Measurements from ENCODE around the gene TARP.
A peak's percentile ranks its signal among the peaks of the same experiment; 100 is the strongest.

Gene TARP

GRCh38 chr7:38224392-38224791 is 49.0 kb downstream of the TARP start:
- no peaks in the 10 kb centered on the region for H3K9me3 ChIP-seq
- DNase-seq, result no peak
- 90 to 94% methylated on average over 5 of the region's 5 CpGs for WGBS, 2 donors
- no peak overlapping the region for H3K27ac ChIP-seq
- H3K27me3 ChIP-seq, result no peaks in the 10 kb centered on the region
- intact Hi-C loops (cut with DNase I), result loop anchor here (5.0 kb wide), 1 partner anchor 117 kb away; no protein-coding TSS in a partner anchor
- no peak for TF ChIP-seq CTCF (IDR thresholded peaks at IDR 0.05)
- no peak for TF ChIP-seq POLR2A (IDR thresholded peaks at IDR 0.05)
- H3K4me1 ChIP-seq, result no peaks in the 10 kb centered on the region
- H3K36me3 ChIP-seq, result peaks cover 12 to 22% of the 10 kb centered on the region in 2 donors
- H3K4me3 ChIP-seq (replicated peaks in 1 of 3), result no peak overlapping the region

GRCh38 chr7:38223306-38223705 is 50.1 kb downstream of the TARP start:
- no peak for TF ChIP-seq CTCF (IDR thresholded peaks at IDR 0.05)
- no peak for TF ChIP-seq POLR2A (IDR thresholded peaks at IDR 0.05)
- no peak for DNase-seq
- Histone ChIP-seq H3K27ac (no peak overlapping the region), H3K4me1 (no peaks in the 10 kb centered on the region), H3K27me3 (no peaks in the 10 kb centered on the region), H3K4me3 (replicated peaks in 1 of 3) (no peak overlapping the region), H3K36me3 (peaks cover 5 to 22% of the 10 kb centered on the region in 2 donors), H3K9me3 (no peaks in the 10 kb centered on the region)
- intact Hi-C loops (cut with DNase I), result loop anchor here (5.0 kb wide), 1 partner anchor 116 kb away; no protein-coding TSS in a partner anchor
- 94 to 97% methylated on average over 2 of the region's 2 CpGs for WGBS, 2 donors

- intact Hi-C loops (cut with DNase I), result loop anchor here (5.0 kb wide), 1 partner anchor 115 kb away; no protein-coding TSS in a partner anchor
- 62 to 65% methylated on average over 5 of the region's 5 CpGs for WGBS, 2 donors
- peaks cover 8 to 30% of the 10 kb centered on the region in 2 donors for H3K36me3 ChIP-seq
- TF ChIP-seq POLR2A (IDR thresholded peaks at IDR 0.05) (no peak), CTCF (IDR thresholded peaks at IDR 0.05) (peak; percentile 70 to 98 (median 86))
- H3K4me1 ChIP-seq, result no peaks in the 10 kb centered on the region
- H3K27me3 ChIP-seq, result no peaks in the 10 kb centered on the region
- peak overlapping the region in 1 of 3 donors; percentile 39 for H3K27ac ChIP-seq
- no peak for DNase-seq
- H3K4me3 ChIP-seq (replicated peaks in 1 of 3), result no peak overlapping the region
- no peaks in the 10 kb centered on the region for H3K9me3 ChIP-seq
Observed at GRCh38 chr7:38222481-38223096, 50.8 kb downstream of the TARP start.

GRCh38 chr7:38220452-38220851 is 53.0 kb downstream of the TARP start:
- TF ChIP-seq CTCF (IDR thresholded peaks at IDR 0.05) (no peak), POLR2A (IDR thresholded peaks at IDR 0.05) (no peak)
- 90 to 91% methylated on average over 3 of the region's 3 CpGs for WGBS, 2 donors
- no peak for DNase-seq
- intact Hi-C loops (cut with DNase I), result loop anchor here (5.0 kb wide), 1 partner anchor 113 kb away; no protein-coding TSS in a partner anchor
- no peak overlapping the region for H3K27ac ChIP-seq
- H3K36me3 ChIP-seq, result peaks cover 11 to 35% of the 10 kb centered on the region in 2 donors
- no peaks in the 10 kb centered on the region for H3K27me3 ChIP-seq
- no peaks in the 10 kb centered on the region for H3K9me3 ChIP-seq
- no peak overlapping the region for H3K4me3 ChIP-seq (replicated peaks in 1 of 3)
- peaks cover 0 to 6% of the 10 kb centered on the region in 2 donors for H3K4me1 ChIP-seq

GRCh38 chr7:38217672-38218071 is 55.8 kb downstream of the TARP start:
- 93 to 97% methylated on average over 2 of the region's 2 CpGs for WGBS, 2 donors
- no peak overlapping the region for H3K27ac ChIP-seq
- H3K4me1 ChIP-seq, result peaks cover 0 to 6% of the 10 kb centered on the region in 2 donors
- no peak overlapping the region for H3K4me3 ChIP-seq (replicated peaks in 1 of 3)
- TF ChIP-seq POLR2A (IDR thresholded peaks at IDR 0.05) (no peak), CTCF (IDR thresholded peaks at IDR 0.05) (no peak)
- peaks cover 11 to 35% of the 10 kb centered on the region in 2 donors for H3K36me3 ChIP-seq
- DNase-seq, result no peak
- H3K27me3 ChIP-seq, result no peaks in the 10 kb centered on the region
- no peaks in the 10 kb centered on the region for H3K9me3 ChIP-seq
- intact Hi-C loops (cut with DNase I), result loop anchor here (5.0 to 10.0 kb wide), 2 partner anchors 97 to 315 kb away; no protein-coding TSS in a partner anchor
